ENCODE results near the gene ADGRG6. TPM values are rescaled to one million over a fixed set of nuclear protein-coding genes. Genes with fewer than 3 reads are reported as not detected.

The ADGRG6 gene
- total RNA-seq, 1 experiment from 2014 or later: 259 TPM

DNA sequence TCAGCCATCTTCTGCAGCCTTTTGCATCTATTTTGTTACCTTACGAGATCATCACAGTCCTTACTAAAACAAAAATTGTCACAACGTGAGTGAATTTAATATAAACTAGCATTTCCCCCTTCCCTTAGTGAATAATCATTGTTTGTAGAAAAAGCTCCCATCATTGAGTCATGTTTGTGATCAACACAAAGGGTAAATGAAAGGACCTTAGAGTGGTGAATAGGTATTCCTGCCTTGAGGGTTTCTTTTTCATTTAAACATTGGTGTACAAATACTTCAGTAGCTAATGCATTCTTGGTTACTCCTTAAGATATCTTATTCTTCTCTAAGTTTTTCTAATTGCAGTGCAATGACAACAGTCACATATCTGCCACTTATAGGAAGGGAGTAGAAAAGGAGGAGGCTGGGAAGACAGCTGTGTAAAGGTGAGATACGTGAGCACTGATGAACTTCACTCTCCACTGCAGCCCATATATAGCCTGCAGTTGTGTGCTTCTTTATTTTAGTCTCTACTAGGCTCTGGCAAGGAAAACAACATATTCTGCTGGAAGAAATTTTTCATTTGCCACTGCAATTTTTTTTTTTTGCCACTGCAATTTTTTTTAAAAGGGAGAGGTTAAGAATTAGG, 27.8 kb downstream of the ADGRG6 start:
- peak overlapping the region; percentile 11 to 33; a peak in 3 of 4 replicates for H3K4me3 ChIP-seq (ENCODE audit: low read depth in 2 of 2, low read length in 2 of 2)
- no peaks in the 10 kb centered on the region for H3K9me3 ChIP-seq (ENCODE audit: control insufficient read depth, insufficient read depth, low read depth, low read length)
- H3K4me1 ChIP-seq (ENCODE audit: control insufficient read depth, insufficient read depth, low read length): peaks cover 100% of the 10 kb centered on the region
- H3K27me3 ChIP-seq (ENCODE audit: control insufficient read depth, insufficient read depth, low read length): no peaks in the 10 kb centered on the region
- peak overlapping the region; percentile 99 for H3K27ac ChIP-seq (ENCODE audit: low read length)
- ChIA-PET CTCF (interaction anchor here (0.7 to 1.2 kb wide), 2 partner anchors 10 to 41 kb away, joined by 3 to 14 read pairs; no protein-coding TSS in a partner anchor), POLR2A (interaction anchor here (0.6 to 1.7 kb wide), 2 partner anchors 45 to 62 kb away, joined by 6 to 7 read pairs; no protein-coding TSS in a partner anchor)
- no peak for DNase-seq (ENCODE audit: low read depth, low spot score)
- BruUV-seq (replicated peaks): no TSS peak
- in situ Hi-C loops (cut with HindIII; ENCODE audit: low pct_unique_long_range_greater_than_20kb, low sequenced_read_pairs): no loop called here
- TF ChIP-seq TCF7L2 (IDR thresholded peaks at IDR 0.05; ENCODE audit: low read depth, low read length) (no peak), REST (IDR thresholded peaks at IDR 0.05; ENCODE audit: insufficient read depth in 1 of 2, low read depth in 2 of 2, low read length in 1 of 2) (0 out of 4 replicates have a peak, but pooled peaks of 1 of the 2 experiments have one; percentile 18), CTCF (IDR thresholded peaks at IDR 0.05) (no peak), POLR2AphosphoS5 (IDR thresholded peaks at IDR 0.05; ENCODE audit: low read depth, low read length) (0 out of 2 replicates have a peak, but pooled peaks have one; percentile 25), SIN3A (IDR thresholded peaks at IDR 0.05; ENCODE audit: borderline replicate concordance, insufficient read depth, low read depth, low read length) (no peak)
- intact Hi-C loops (cut with micrococcal nuclease; ENCODE audit: unreplicated experiment): no loop called here
- ATAC-seq: peak; percentile 77
- H3K36me3 ChIP-seq (ENCODE audit: control insufficient read depth, insufficient read depth, low read length): peaks cover 2% of the 10 kb centered on the region; the same call in 1 of the 2 replicates

DNA sequence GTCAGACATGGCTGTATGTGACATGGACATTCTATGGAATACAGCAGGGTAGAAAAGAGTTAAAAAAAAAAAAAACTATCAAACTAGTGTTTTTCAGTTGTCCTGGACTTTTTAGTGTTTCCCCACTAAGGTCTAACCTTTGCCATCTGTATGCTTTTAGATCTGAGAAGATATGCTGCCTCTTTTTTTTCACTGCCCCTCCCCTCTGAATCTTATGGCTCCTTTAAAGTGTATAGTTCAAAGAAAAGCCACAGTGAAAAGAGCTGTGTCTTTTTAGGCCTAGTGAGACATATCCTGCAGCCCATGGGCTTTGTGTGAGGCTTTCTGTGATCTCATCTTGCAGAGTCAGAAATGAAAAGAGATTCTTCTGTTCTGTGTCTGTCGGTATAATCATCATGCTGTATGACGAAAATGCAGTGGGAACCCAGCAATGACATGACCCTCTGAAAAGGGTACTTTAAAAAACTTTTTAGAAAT, 29.3 kb downstream of the ADGRG6 start:
- peak overlapping the region; percentile 99 for H3K27ac ChIP-seq (ENCODE audit: low read length)
- no TSS peak for BruUV-seq (replicated peaks)
- DNase-seq (ENCODE audit: low read depth, low spot score) (no peak), ATAC-seq (no peak)
- peak overlapping the region in 1 of 2 experiments; percentile 32; a peak in 2 of 4 replicates for H3K4me3 ChIP-seq (ENCODE audit: low read depth in 2 of 2, low read length in 2 of 2)
- intact Hi-C loops (cut with micrococcal nuclease; ENCODE audit: unreplicated experiment) (no loop called here), in situ Hi-C loops (cut with HindIII; ENCODE audit: low pct_unique_long_range_greater_than_20kb, low sequenced_read_pairs) (no loop called here)
- H3K9me3 ChIP-seq (ENCODE audit: control insufficient read depth, insufficient read depth, low read depth, low read length): no peaks in the 10 kb centered on the region
- CTCF ChIA-PET: interaction anchor here (0.5 kb wide), 1 partner anchor 590 kb away, joined by 4 read pairs; no protein-coding TSS in a partner anchor
- peaks cover 2% of the 10 kb centered on the region; the same call in 1 of the 2 replicates for H3K36me3 ChIP-seq (ENCODE audit: control insufficient read depth, insufficient read depth, low read length)
- H3K27me3 ChIP-seq (ENCODE audit: control insufficient read depth, insufficient read depth, low read length): no peaks in the 10 kb centered on the region
- POLR2A ChIA-PET: interaction anchor here (0.6 to 0.7 kb wide), 6 partner anchors 8 to 274 kb away, joined by 4 to 6 read pairs (median 4); no protein-coding TSS in a partner anchor
- H3K4me1 ChIP-seq (ENCODE audit: control insufficient read depth, insufficient read depth, low read length): peaks cover 100% of the 10 kb centered on the region
- TF ChIP-seq REST (IDR thresholded peaks at IDR 0.05; ENCODE audit: insufficient read depth in 1 of 2, low read depth in 2 of 2, low read length in 1 of 2) (no peak), CTCF (IDR thresholded peaks at IDR 0.05) (no peak), TCF7L2 (IDR thresholded peaks at IDR 0.05; ENCODE audit: low read depth, low read length) (no peak), POLR2AphosphoS5 (IDR thresholded peaks at IDR 0.05; ENCODE audit: low read depth, low read length) (no peak), SIN3A (IDR thresholded peaks at IDR 0.05; ENCODE audit: borderline replicate concordance, insufficient read depth, low read depth, low read length) (no peak)
